ENCODE data around the gene CFAP300.

CFAP300 gene

GRCh38 chr11:102071497-102072472 is 24.5 kb downstream of the CFAP300 start:
- H3K4me3 ChIP-seq (ENCODE audit: low read depth, low read length), result no peak overlapping the region
- no peak for TF ChIP-seq CTCF (IDR thresholded peaks at IDR 0.05; ENCODE audit: borderline replicate concordance, insufficient read depth, low read depth, low read length)

GRCh38 chr11:102073253-102073652 is 26.0 kb downstream of the CFAP300 start:
- no peak overlapping the region for H3K4me3 ChIP-seq (ENCODE audit: low read depth, low read length)
- TF ChIP-seq CTCF (IDR thresholded peaks at IDR 0.05; ENCODE audit: borderline replicate concordance, insufficient read depth, low read depth, low read length), result no peak

- TF ChIP-seq CTCF (IDR thresholded peaks at IDR 0.05; ENCODE audit: borderline replicate concordance, insufficient read depth, low read depth, low read length), result no peak
Measured at GRCh38 chr11:102079625-102080024, 32.4 kb downstream of the CFAP300 start.

GRCh38 chr11:102081313-102081712 is 34.1 kb downstream of the CFAP300 start:
- no peak overlapping the region for H3K4me3 ChIP-seq (ENCODE audit: low read depth, low read length)
- no peak for TF ChIP-seq CTCF (IDR thresholded peaks at IDR 0.05; ENCODE audit: borderline replicate concordance, insufficient read depth, low read depth, low read length)

More at GRCh38 chr11:102079625-102080024, 32.4 kb downstream of the CFAP300 start:
- no peak overlapping the region for H3K4me3 ChIP-seq (ENCODE audit: low read depth, low read length)

GRCh38 chr11:102085864-102086551 is 38.8 kb downstream of the CFAP300 start:
- H3K4me3 ChIP-seq (ENCODE audit: low read depth, low read length), result no peak overlapping the region
- no peak for TF ChIP-seq CTCF (IDR thresholded peaks at IDR 0.05; ENCODE audit: borderline replicate concordance, insufficient read depth, low read depth, low read length)

GRCh38 chr11:102097186-102097585 is 49.9 kb downstream of the CFAP300 start:
- TF ChIP-seq CTCF (IDR thresholded peaks at IDR 0.05; ENCODE audit: borderline replicate concordance, insufficient read depth, low read depth, low read length), result no peak
- H3K4me3 ChIP-seq (ENCODE audit: low read depth, low read length), result no peak overlapping the region
